H9 (cell line): ENCODE results near the gene TAOK1. TPM values are rescaled to one million over a fixed set of nuclear protein-coding genes. Genes with fewer than 3 reads are reported as not detected.
A peak's percentile ranks its signal among the peaks of the same experiment; 100 is the strongest.

Source experiments
- DNase-seq: peaks from one replicate; pipeline ENCODE4 v3.0.0-alpha.2; 2017
- H2AFZ ChIP-seq: one replicate; pipeline ENCODE4 v1.6.1; 2013; ENCODE audit warnings: mild to moderate bottlenecking, low read length, control low read depth, moderate library complexity
- H2AK5ac ChIP-seq: 2 replicates; pipeline ENCODE4 v1.6.1; 2013; ENCODE audit warnings: low read length, control low read depth, mixed read lengths; ENCODE audit not compliant: insufficient read length
- H2BK120ac ChIP-seq: one replicate; pipeline ENCODE4 v1.6.1; 2013; ENCODE audit warnings: low read depth, mild to moderate bottlenecking, low read length, control low read depth, inconsistent platforms; ENCODE audit not compliant: poor library complexity, severe bottlenecking
- H2BK12ac ChIP-seq: 2 replicates; pipeline ENCODE4 v1.6.1; 2013; ENCODE audit warnings: low read length, control low read depth, mixed read lengths, low read depth; ENCODE audit not compliant: insufficient read length
- H2BK15ac ChIP-seq: 2 replicates; pipeline ENCODE4 v1.6.1; 2013; ENCODE audit warnings: low read depth, low read length, control low read depth
- H2BK20ac ChIP-seq: one replicate; pipeline ENCODE4 v1.6.1; 2013; ENCODE audit warnings: low read depth, mild to moderate bottlenecking, low read length, control low read depth, inconsistent platforms; ENCODE audit not compliant: poor library complexity, severe bottlenecking
- H2BK5ac ChIP-seq: 2 replicates; pipeline ENCODE4 v1.6.1; 2013; ENCODE audit warnings: low read length, control low read depth, mixed read lengths; ENCODE audit not compliant: insufficient read length
- H3K14ac ChIP-seq: 2 replicates; pipeline ENCODE4 v1.6.1; 2013; ENCODE audit warnings: low read length, control low read depth; ENCODE audit not compliant: insufficient read depth
- H3K18ac ChIP-seq: 2 replicates; pipeline ENCODE4 v1.6.1; 2013; ENCODE audit warnings: low read depth, mild to moderate bottlenecking, mixed read lengths, low read length, control low read depth; ENCODE audit not compliant: insufficient read length
- H3K23ac ChIP-seq: 2 replicates; pipeline ENCODE4 v1.6.1; 2013; ENCODE audit warnings: low read length, control low read depth, mixed read lengths, low read depth; ENCODE audit not compliant: insufficient read length
- H3K23me2 ChIP-seq: 2 replicates; pipeline ENCODE4 v1.6.1; 2013; ENCODE audit warnings: low read depth, mild to moderate bottlenecking, mixed read lengths, low read length, control low read depth; ENCODE audit not compliant: insufficient read length, poor library complexity, severe bottlenecking
- H3K27ac ChIP-seq: 2 replicates; pipeline ENCODE4 v1.5.1; 2013; ENCODE audit warnings: low read length, control low read depth, mixed read lengths, low read depth; ENCODE audit not compliant: insufficient read length
- H3K27me3 ChIP-seq: 2 replicates; pipeline ENCODE4 v1.6.1; 2013; ENCODE audit warnings: low read length, control low read depth, inconsistent platforms; ENCODE audit not compliant: insufficient read depth
- H3K4ac ChIP-seq: 2 replicates; pipeline ENCODE4 v1.6.1; 2013; ENCODE audit warnings: low read depth, mild to moderate bottlenecking, control low read depth, inconsistent platforms, low read length, moderate library complexity
- H3K4me1 ChIP-seq: 2 replicates; pipeline ENCODE4 v1.6.1; 2013; ENCODE audit warnings: low read length, control low read depth, inconsistent platforms; ENCODE audit not compliant: insufficient read depth
- H3K4me2 ChIP-seq: 2 replicates; pipeline ENCODE4 v1.6.1; 2013; ENCODE audit warnings: low read length, control low read depth, mixed read lengths; ENCODE audit not compliant: insufficient read length, insufficient read depth
- H3K56ac ChIP-seq: 2 replicates; pipeline ENCODE4 v1.6.1; 2013; ENCODE audit warnings: low read depth, mild to moderate bottlenecking, mixed read lengths, low read length, control low read depth; ENCODE audit not compliant: insufficient read length
- H3K79me1 ChIP-seq: 2 replicates; pipeline ENCODE4 v1.6.1; 2013; ENCODE audit warnings: low read depth, mild to moderate bottlenecking, moderate library complexity, low read length, control low read depth, inconsistent platforms; ENCODE audit not compliant: insufficient read depth, poor library complexity, severe bottlenecking
- H3K79me2 ChIP-seq: 2 replicates; pipeline ENCODE4 v1.6.1; 2013; ENCODE audit warnings: low read length, control low read depth, inconsistent platforms; ENCODE audit not compliant: insufficient read depth
- H3K9ac ChIP-seq: 2 replicates; pipeline ENCODE4 v1.6.1; 2013; ENCODE audit warnings: low read length, control low read depth, mixed read lengths; ENCODE audit not compliant: insufficient read length; ENCODE audit errors: extremely low read depth
- H3K9me3 ChIP-seq: one replicate; pipeline ENCODE4 v1.6.1; 2013; ENCODE audit warnings: low read depth, low read length, inconsistent platforms; ENCODE audit not compliant: control insufficient read depth
- H3T11ph ChIP-seq: one replicate; pipeline ENCODE4 v1.6.1; 2013; ENCODE audit warnings: mild to moderate bottlenecking, low read length, control low read depth, inconsistent platforms
- H4K20me1 ChIP-seq: one replicate; pipeline ENCODE4 v1.6.1; 2013; ENCODE audit not compliant: control insufficient read depth, insufficient read length, insufficient read depth
- H4K5ac ChIP-seq: 2 replicates; pipeline ENCODE4 v1.6.1; 2013; ENCODE audit warnings: low read depth, mild to moderate bottlenecking, mixed read lengths, low read length, control low read depth; ENCODE audit not compliant: insufficient read length
- H4K8ac ChIP-seq: replicated peaks from 2 replicates; pipeline ENCODE4 v1.6.1; 2013; ENCODE audit warnings: low read length, control low read depth, mixed read lengths, low read depth; ENCODE audit not compliant: insufficient read length
- H4K91ac ChIP-seq: 2 replicates; pipeline ENCODE4 v1.6.1; 2013; ENCODE audit warnings: low read depth, mild to moderate bottlenecking, moderate library complexity, mixed read lengths, low read length, control low read depth; ENCODE audit not compliant: insufficient read length
- H3K27ac Mint-ChIP-seq, 3 experiments: 2 replicates in 2 of 3; 3 replicates in 1 of 3; pipeline ENCODE4 v1.8.0; 2020 to 2021; ENCODE audit warnings: mixed read lengths in 3 of 3, mild to moderate bottlenecking in 1 of 3, moderate library complexity in 1 of 3
- H3K27me3 Mint-ChIP-seq: 2 replicates; pipeline ENCODE4 v1.8.0; 2021; ENCODE audit warnings: low read depth, mild to moderate bottlenecking, moderate library complexity, mixed read lengths
- H3K36me3 Mint-ChIP-seq, 3 experiments: 2 replicates in 2 of 3; 3 replicates in 1 of 3; pipeline ENCODE4 v1.8.0; 2020 to 2021; ENCODE audit warnings: low read depth in 3 of 3, mixed read lengths in 3 of 3; ENCODE audit not compliant: insufficient read depth in 1 of 3
- H3K4me1 Mint-ChIP-seq, 2 experiments: 2 replicates each; pipeline ENCODE4 v1.8.0; 2020; ENCODE audit warnings: mixed read lengths in 2 of 2
- H3K4me3 Mint-ChIP-seq, 2 experiments: 2 replicates in 1 of 2; 3 replicates in 1 of 2; pipeline ENCODE4 v1.8.0; 2020 to 2021; ENCODE audit warnings: mild to moderate bottlenecking in 2 of 2, mixed read lengths in 2 of 2, moderate library complexity in 1 of 2
- H3K9me3 Mint-ChIP-seq, 2 experiments: 2 replicates in 1 of 2; 3 replicates in 1 of 2; pipeline ENCODE4 v1.8.0; 2020; ENCODE audit warnings: mild to moderate bottlenecking in 2 of 2, mixed read lengths in 2 of 2, moderate library complexity in 1 of 2
- WGBS: extraction: QIAGEN DNeasy Blood & Tissue Kit; methylation state at CpG from one replicate; pipeline ENCODE4 v1.1.7; 2013; ENCODE audit warnings: missing lambda C conversion rate, low lambda C conversion rate, mixed read lengths; ENCODE audit not compliant: insufficient read length; ENCODE audit errors: extremely low coverage; 5-methylcytosine and 5-hydroxymethylcytosine counted together
- total RNA-seq: library from RNA; stranded (reverse); gene quantifications from 2 replicates; pipeline ENCODE4 v1.2.1, GENCODE V29; 2021
- TF ChIP-seq, protein P1 (sequence below): fragments of 200-600 bp; sonication (generic); conservative IDR thresholded peaks from 3 replicates; pipeline ENCODE4 v1.8.0; 2021; ENCODE audit warnings: antibody characterized with exemption, mild to moderate bottlenecking

The TAOK1 gene
- total RNA-seq, 1 experiment from 2014 or later = 93.0 TPM

DNA sequence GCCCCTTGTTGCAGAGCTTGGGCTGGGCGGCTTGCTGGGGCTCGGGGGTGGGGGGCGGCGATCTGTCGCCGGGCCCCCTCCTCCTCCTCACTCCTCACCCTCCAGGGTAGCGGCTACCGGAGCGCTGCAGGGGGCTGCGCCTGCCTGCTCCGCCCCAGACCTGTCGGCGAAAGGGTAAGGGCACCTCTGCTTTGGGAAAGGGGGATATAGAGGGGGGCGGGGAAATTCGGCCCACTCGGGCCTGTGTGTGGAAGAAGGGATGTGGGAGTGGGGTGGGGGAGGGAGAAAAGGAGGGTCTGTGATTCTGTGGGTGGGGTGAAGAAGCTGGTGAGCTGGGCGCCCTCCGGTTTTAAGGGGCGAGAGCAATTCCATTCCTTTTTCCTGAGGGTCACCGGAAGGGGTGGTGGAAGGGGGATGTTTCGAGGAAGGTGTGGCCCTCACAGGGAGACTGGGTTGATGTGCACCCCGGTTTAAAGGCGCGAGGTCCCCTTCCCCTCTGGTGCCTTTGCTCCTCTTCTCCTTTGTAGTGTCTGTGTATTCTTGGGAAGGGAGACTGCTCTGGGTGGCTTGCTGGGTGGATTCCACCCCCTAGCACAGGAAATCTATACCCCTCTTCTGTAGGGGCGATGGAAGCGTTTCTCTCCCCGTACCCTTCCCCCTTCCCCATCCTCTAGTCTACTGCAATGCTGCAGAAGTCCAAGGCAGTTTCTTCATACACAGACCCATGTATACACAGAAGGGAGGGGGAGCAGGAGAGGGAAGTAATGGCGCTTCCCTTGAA, 878 bp downstream of the TAOK1 start:
- H2AK5ac ChIP-seq = no peak overlapping the region
- no peaks in the 10 kb centered on the region for H4K20me1 ChIP-seq
- H3K27ac ChIP-seq = no peak overlapping the region

More for the DNA sequence above, 878 bp downstream of the TAOK1 start:
- peak overlapping the region; percentile 17 for H3K18ac ChIP-seq
- H3K4ac ChIP-seq = no peak overlapping the region
- no peak overlapping the region for H3K23ac ChIP-seq
- peak overlapping the region; percentile 5; the same call in 1 of the 2 replicates for H3K14ac ChIP-seq
- no peak overlapping the region for H2AFZ ChIP-seq
- no peak overlapping the region for H2BK12ac ChIP-seq
- H3K36me3 Mint-ChIP-seq = peaks cover 3 to 5% (median 4%) of the 10 kb centered on the region in 3 experiments; a peak in 4 of 7 replicates
- no peak overlapping the region for H2BK15ac ChIP-seq
- H3K9ac ChIP-seq = peak overlapping the region; percentile 47
- H3K4me1 Mint-ChIP-seq = peaks cover 31 to 34% of the 10 kb centered on the region in 2 experiments
- no CpG with 5 or more reads among the region's 28 CpGs for WGBS
- TF ChIP-seq, protein P1, sequence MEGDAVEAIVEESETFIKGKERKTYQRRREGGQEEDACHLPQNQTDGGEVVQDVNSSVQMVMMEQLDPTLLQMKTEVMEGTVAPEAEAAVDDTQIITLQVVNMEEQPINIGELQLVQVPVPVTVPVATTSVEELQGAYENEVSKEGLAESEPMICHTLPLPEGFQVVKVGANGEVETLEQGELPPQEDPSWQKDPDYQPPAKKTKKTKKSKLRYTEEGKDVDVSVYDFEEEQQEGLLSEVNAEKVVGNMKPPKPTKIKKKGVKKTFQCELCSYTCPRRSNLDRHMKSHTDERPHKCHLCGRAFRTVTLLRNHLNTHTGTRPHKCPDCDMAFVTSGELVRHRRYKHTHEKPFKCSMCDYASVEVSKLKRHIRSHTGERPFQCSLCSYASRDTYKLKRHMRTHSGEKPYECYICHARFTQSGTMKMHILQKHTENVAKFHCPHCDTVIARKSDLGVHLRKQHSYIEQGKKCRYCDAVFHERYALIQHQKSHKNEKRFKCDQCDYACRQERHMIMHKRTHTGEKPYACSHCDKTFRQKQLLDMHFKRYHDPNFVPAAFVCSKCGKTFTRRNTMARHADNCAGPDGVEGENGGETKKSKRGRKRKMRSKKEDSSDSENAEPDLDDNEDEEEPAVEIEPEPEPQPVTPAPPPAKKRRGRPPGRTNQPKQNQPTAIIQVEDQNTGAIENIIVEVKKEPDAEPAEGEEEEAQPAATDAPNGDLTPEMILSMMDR = no peak
- no peak overlapping the region for H4K8ac ChIP-seq
- peaks cover 3% of the 10 kb centered on the region; the same call in 1 of the 2 replicates for H3K4me1 ChIP-seq
- H4K91ac ChIP-seq = no peak overlapping the region
- peak overlapping the region; percentile 90 to 98 for H3K4me3 Mint-ChIP-seq
- no peak overlapping the region for H2BK5ac ChIP-seq
- no peak overlapping the region for H3T11ph ChIP-seq
- no peaks in the 10 kb centered on the region for H3K27me3 Mint-ChIP-seq
- H3K79me2 ChIP-seq = peaks cover 31% of the 10 kb centered on the region; the same call in 1 of the 2 replicates
- peak; percentile 70 for DNase-seq
- peak overlapping the region; percentile 46 to 98 (median 79) for H3K27ac Mint-ChIP-seq
- H2BK120ac ChIP-seq = no peak overlapping the region
- H3K9me3 Mint-ChIP-seq = peaks cover 0 to 2% of the 10 kb centered on the region in 2 experiments; a peak in 2 of 5 replicates
- peaks cover 13% of the 10 kb centered on the region for H3K23me2 ChIP-seq
- no peaks in the 10 kb centered on the region for H3K9me3 ChIP-seq
- H3K56ac ChIP-seq = no peak overlapping the region
- no peak overlapping the region for H4K5ac ChIP-seq
- no peak overlapping the region for H2BK20ac ChIP-seq
- H3K27me3 ChIP-seq = no peaks in the 10 kb centered on the region
- H3K79me1 ChIP-seq = no peaks in the 10 kb centered on the region
- peak overlapping the region; percentile 73 for H3K4me2 ChIP-seq
